HT-29 (cell line): Measurements from ENCODE around the gene PRKCB. TPM values are rescaled to one million over a fixed set of nuclear protein-coding genes. Genes with fewer than 3 reads are reported as not detected.
"Not testable (repeated sequence)": the region's sequence is repeated elsewhere in the genome, so short reads cannot be mapped to it uniquely, and the experiment has no call there.

Experiments
- DNase-seq: peaks from one replicate; pipeline ENCODE4 v3.0.0-alpha.2; 2015; ENCODE audit warnings: low spot score
- total RNA-seq: library from RNA; depleted of rRNA; stranded (reverse); fragments of >200 nt; shearing (Covaris generic); gene quantifications from 2 replicates; pipeline ENCODE4 v1.2.3, GENCODE V29; 2014

Gene PRKCB
- total RNA-seq, 1 experiment from 2014 or later: not detected

GRCh38 chr16:24085666-24086065 is 249.9 kb downstream of the PRKCB start:
- no peak for DNase-seq

GRCh38 chr16:24087891-24088410 is 252.2 kb downstream of the PRKCB start:
- DNase-seq: no peak

GRCh38 chr16:24088767-24089166 is 253.0 kb downstream of the PRKCB start:
- no peak for DNase-seq

GRCh38 chr16:24091125-24091524 is 255.3 kb downstream of the PRKCB start:
- DNase-seq: no peak

GRCh38 chr16:24093049-24093448 is 257.3 kb downstream of the PRKCB start:
- no peak for DNase-seq

GRCh38 chr16:24094660-24095059 is 258.9 kb downstream of the PRKCB start:
- no peak for DNase-seq

- no peak for DNase-seq
Observed at GRCh38 chr16:24098896-24099295, 263.1 kb downstream of the PRKCB start.

GRCh38 chr16:24101431-24101830 is 265.6 kb downstream of the PRKCB start:
- DNase-seq: no peak

- no peak for DNase-seq
Observed at GRCh38 chr16:24102209-24102660, 266.5 kb downstream of the PRKCB start.

- DNase-seq: not testable (repeated sequence)
Observed at GRCh38 chr16:24105471-24105870, 269.7 kb downstream of the PRKCB start.

- DNase-seq: not testable (repeated sequence)
Observed at GRCh38 chr16:24108090-24108489, 272.3 kb downstream of the PRKCB start.

- no peak for DNase-seq
Observed at GRCh38 chr16:24111724-24112302, 276.0 kb downstream of the PRKCB start.

- DNase-seq: no peak
Observed at GRCh38 chr16:24113115-24113745, 277.4 kb downstream of the PRKCB start.

- DNase-seq: no peak
Observed at GRCh38 chr16:24114876-24115275, 279.1 kb downstream of the PRKCB start.

- no peak for DNase-seq
Observed at GRCh38 chr16:24116046-24116776, 280.4 kb downstream of the PRKCB start.

- no peak for DNase-seq
Observed at GRCh38 chr16:24116989-24117388, 281.2 kb downstream of the PRKCB start.

GRCh38 chr16:24117680-24118079 is 281.9 kb downstream of the PRKCB start:
- DNase-seq: no peak

- DNase-seq: no peak
Observed at GRCh38 chr16:24118126-24118821, 282.5 kb downstream of the PRKCB start.

- no peak for DNase-seq
Observed at GRCh38 chr16:24119807-24120206, 284.0 kb downstream of the PRKCB start.

GRCh38 chr16:24123275-24123674 is 287.5 kb downstream of the PRKCB start:
- DNase-seq: no peak

GRCh38 chr16:24124291-24124690 is 288.5 kb downstream of the PRKCB start:
- DNase-seq: no peak

GRCh38 chr16:24125214-24125613 is 289.4 kb downstream of the PRKCB start:
- DNase-seq: no peak
